Muscle layer of colon (tissue), 2 donors: Measurements from ENCODE around the gene IL27RA.

Source experiments
- H3K27ac ChIP-seq: one replicate; pipeline ENCODE4 v1.7.0; 2013; ENCODE audit warnings: low read depth, mild to moderate bottlenecking, low read length, moderate library complexity
- H3K27me3 ChIP-seq, 2 donors: one replicate each; pipeline ENCODE4 v1.7.0; 2013; ENCODE audit warnings: low read length in 2 of 2, mild to moderate bottlenecking in 2 of 2; ENCODE audit not compliant: insufficient read depth in 2 of 2, control insufficient read depth in 1 of 2
- H3K36me3 ChIP-seq: one replicate; pipeline ENCODE4 v1.7.0; 2013; ENCODE audit warnings: mild to moderate bottlenecking, low read length; ENCODE audit not compliant: insufficient read depth
- H3K4me1 ChIP-seq: one replicate; pipeline ENCODE4 v1.7.0; 2013; ENCODE audit warnings: mild to moderate bottlenecking, low read length; ENCODE audit not compliant: insufficient read depth
- H3K4me3 ChIP-seq, 2 donors: one replicate each; pipeline ENCODE4 v1.7.0; 2013; ENCODE audit warnings: low read length in 2 of 2, low read depth in 1 of 2, mild to moderate bottlenecking in 1 of 2, moderate library complexity in 1 of 2
- H3K9ac ChIP-seq: one replicate; pipeline ENCODE4 v1.7.0; 2013; ENCODE audit warnings: low read length
- H3K9me3 ChIP-seq: one replicate; pipeline ENCODE4 v1.7.0; 2013; ENCODE audit warnings: mild to moderate bottlenecking, low read length
- donor health status: abdominal sarcoma.
- donor health status: Adenocarcinoma of cecum.

The IL27RA gene

DNA sequence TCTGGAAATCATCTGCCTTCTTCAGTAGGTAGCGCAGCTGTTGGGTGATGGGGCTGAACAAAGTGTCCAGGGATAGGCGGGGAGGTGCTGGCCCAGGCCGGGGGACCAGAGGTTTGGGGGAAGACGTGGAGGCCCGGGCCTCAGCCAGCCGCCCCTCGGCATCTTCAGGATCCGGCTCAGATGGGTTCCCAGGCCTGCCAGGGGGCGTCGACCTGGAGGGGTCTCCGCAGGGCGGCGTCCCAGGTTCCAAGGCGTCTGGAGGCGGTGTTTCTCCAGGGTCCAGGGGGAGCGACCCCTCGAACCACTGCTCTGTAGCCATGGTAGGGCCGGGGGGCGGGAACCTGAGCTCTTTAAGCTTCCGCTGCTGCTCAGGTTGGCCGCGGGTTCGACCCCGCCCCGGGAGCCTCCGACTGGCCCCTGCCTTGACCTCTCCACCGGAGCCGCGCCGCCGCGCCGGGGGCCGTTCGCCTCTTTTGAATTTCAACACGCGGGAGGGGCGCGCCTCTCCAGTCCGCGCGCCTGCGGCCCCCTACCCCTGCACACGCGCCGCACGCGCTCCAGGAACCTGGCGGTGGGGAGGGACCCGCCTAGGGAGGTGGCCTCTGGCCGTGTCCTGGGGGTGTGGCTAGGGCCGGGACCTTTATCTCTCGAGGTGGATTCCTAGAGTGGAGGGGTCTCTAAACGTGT is 53.9 kb downstream of the IL27RA start, which contains the start of gene C19orf67:
Gene C19orf67 (minus strand): TSS at position 475 of the 687 bp plus-strand sequence. CDS start 156 bp downstream, at position 319.
- Histone ChIP-seq H3K9ac (no peak within 1 kb of the TSS), H3K9me3 (no peaks in the 10 kb centered on the region)

DNA sequence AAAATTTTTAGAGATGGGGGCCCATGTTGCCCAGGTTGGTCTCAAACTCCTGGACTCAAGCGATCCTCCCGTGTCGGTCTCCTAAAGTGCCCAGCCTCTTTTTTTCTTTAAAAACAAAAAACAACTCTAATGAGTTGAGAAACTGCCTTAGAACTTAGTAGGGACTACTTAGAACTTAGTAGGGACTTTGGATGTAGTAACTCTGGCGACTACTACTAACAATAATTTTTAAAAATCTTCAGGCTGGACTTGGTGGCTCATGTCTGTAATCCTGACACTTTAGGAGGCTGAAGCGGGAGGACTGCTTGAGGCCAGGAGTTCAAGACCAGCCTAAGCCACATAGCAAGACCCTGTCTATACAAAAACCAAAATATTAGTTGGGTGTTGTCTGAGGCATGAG is 54.5 kb downstream of the IL27RA start:
- Histone ChIP-seq H3K9ac (no peak overlapping the region), H3K4me1 (peaks cover 15% of the 10 kb centered on the region), H3K9me3 (no peaks in the 10 kb centered on the region), H3K27me3 (no peaks in the 10 kb centered on the region), H3K27ac (no peak overlapping the region), H3K36me3 (peaks cover 14% of the 10 kb centered on the region), H3K4me3 (no peak overlapping the region)

More for the DNA sequence above, 53.9 kb downstream of the IL27RA start, which contains the start of gene C19orf67:
- no peak within 1 kb of the TSS for H3K27ac ChIP-seq
- no peak within 1 kb of the TSS for H3K4me3 ChIP-seq
- H3K4me1 ChIP-seq: peaks cover 18% of the 10 kb centered on the region
- H3K27me3 ChIP-seq: no peaks in the 10 kb centered on the region
- peaks cover 14% of the 10 kb centered on the region for H3K36me3 ChIP-seq

DNA sequence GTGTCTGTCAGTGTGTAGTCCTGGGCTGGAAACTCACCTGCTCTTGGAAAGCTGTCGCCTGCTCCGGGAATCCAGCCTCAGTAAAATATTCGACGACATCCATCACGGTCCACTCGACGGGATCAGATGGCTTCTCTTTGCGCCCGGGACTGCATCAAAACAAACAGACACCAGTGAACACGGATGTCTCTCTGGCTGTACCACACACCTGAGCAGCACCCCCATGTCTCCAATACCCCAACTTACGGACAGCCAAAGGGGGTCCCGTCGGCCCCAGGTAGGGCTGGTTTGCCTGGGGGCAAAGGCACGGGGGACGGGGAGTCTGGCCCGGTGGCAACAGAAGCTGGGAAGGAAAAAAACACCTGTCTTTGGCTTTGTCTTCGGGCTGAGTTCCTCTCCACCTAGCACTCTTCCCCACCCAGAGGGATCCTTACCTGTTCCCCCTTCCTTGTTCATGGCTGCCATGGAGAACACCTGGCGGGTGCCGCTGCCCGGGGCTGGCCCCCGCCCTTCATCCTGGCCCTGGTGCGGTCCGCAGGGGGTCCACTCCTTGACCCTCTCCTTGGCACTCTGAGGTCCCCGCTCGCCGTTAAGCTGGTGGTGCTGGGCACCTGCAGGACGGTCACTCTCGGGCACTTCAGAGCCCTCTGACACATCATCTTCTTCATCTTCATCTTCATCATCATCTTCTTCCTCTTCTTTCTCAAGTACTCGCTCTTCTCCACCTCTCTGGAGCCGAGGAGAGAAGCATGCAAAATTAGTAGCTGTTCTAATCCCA is 57.3 kb downstream of the IL27RA start:
- Histone ChIP-seq H3K27ac (no peak overlapping the region), H3K4me3 (peak overlapping the region; percentile 32 to 52), H3K27me3 (no peaks in the 10 kb centered on the region), H3K9ac (no peak overlapping the region), H3K4me1 (peaks cover 14% of the 10 kb centered on the region), H3K36me3 (peaks cover 14% of the 10 kb centered on the region), H3K9me3 (peaks cover 6% of the 10 kb centered on the region)

DNA sequence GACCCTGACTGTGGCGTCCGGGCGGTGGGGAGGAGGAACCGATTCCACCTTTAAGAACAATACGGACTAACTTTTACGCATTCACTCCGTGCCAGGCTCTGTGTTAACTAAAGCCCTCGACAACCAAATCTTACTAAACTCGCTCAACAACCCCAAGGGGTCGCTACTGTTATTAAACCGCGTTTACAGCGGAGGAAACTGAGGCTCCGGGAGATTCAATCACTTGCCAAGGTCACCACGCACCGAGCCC is 57.8 kb downstream of the IL27RA start:
- H3K36me3 ChIP-seq: peaks cover 14% of the 10 kb centered on the region
- no peak overlapping the region for H3K27ac ChIP-seq
- peaks cover 6% of the 10 kb centered on the region for H3K9me3 ChIP-seq
- peaks cover 14% of the 10 kb centered on the region for H3K4me1 ChIP-seq
- H3K27me3 ChIP-seq: no peaks in the 10 kb centered on the region
- peak overlapping the region; percentile 32 to 52 for H3K4me3 ChIP-seq
- H3K9ac ChIP-seq: no peak overlapping the region

DNA sequence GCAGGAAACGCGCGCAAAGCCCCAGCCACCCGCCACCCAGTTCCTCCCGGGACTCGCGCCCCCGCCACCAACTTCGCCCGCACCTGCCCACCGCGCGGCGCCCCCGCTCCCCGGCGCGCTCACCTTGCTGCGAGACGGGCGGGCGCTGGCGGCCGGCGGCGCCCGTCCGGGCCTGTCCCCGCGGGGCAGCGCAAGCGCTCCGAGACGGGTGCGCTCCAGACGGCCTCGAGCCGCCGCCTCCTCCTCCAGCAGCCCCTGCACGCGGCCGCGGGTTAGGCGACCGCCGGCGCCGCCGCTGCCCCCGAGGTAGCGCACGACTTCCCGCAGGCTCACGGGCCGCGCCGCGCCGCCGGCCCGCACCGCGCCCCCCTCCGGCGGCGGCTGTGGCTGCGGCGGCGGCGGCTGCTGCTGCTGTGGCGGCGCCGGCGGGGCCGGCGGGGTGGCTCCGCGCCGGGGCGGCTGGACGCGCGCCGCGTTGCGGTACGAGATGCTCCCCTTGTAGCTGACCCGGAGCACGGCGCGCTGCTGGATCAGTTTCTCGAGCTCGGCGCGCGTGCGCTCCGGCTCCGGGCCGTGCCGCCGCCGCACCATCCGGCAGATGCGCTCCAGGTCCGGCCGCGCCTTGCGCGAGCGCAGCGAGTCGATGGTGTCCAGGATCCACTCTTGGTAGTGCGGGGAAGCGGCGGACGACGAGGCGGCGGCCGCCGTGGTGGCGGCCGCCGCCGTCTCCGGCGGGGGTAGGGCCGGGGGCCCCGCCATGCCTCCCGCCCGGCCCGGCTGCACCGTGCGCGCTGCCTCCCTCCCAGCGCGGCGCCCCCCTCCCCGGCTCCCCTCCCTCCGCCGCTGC is 58.3 kb downstream of the IL27RA start:
- H3K9ac ChIP-seq: no peak overlapping the region
- H3K9me3 ChIP-seq: peaks cover 6% of the 10 kb centered on the region
- no peaks in the 10 kb centered on the region for H3K27me3 ChIP-seq
- H3K27ac ChIP-seq: peak overlapping the region; percentile 58
- H3K36me3 ChIP-seq: peaks cover 14% of the 10 kb centered on the region
- H3K4me1 ChIP-seq: peaks cover 14% of the 10 kb centered on the region
- peak overlapping the region; percentile 42 to 52 for H3K4me3 ChIP-seq

DNA sequence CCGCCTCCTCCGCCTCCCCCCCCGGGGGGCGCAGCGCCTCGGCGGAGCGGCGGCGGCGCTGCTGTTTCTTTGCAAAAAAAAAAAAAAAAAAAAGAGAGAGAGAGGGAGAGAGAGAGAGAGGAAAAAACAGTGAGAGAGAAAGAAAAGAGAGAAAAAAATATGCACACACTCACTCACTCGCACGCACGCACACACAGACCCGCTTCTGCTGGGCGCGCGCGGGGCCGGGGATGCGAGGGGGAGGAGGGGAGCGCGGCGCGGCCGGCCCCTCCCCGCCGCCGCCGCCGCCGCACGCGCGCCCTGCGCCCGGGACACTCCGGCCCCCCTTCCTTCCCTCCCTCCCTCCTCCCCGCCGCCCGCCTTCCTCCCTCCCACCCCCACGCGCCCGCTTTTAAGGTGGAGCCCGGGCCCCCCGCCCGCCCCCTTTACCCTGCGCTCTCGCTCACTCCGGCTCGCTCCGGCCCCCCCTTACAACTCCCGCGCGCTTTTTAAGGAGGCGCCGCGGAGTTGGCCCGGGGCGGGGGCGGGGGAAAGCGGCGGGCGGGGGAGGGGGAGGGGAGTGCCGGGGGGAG is 59.0 kb downstream of the IL27RA start, which contains the start of gene SAMD1:
Gene SAMD1 (minus strand): TSS at position 243 of the 572 bp plus-strand sequence.
- H3K9me3 ChIP-seq: peaks cover 6% of the 10 kb centered on the region
- no peaks in the 10 kb centered on the region for H3K27me3 ChIP-seq
- peak within 1 kb of the TSS; percentile 92 for H3K27ac ChIP-seq
- H3K4me1 ChIP-seq: peaks cover 14% of the 10 kb centered on the region
- H3K9ac ChIP-seq: no peak within 1 kb of the TSS
- peak within 1 kb of the TSS; percentile 60 to 87 for H3K4me3 ChIP-seq
- peaks cover 14% of the 10 kb centered on the region for H3K36me3 ChIP-seq

DNA sequence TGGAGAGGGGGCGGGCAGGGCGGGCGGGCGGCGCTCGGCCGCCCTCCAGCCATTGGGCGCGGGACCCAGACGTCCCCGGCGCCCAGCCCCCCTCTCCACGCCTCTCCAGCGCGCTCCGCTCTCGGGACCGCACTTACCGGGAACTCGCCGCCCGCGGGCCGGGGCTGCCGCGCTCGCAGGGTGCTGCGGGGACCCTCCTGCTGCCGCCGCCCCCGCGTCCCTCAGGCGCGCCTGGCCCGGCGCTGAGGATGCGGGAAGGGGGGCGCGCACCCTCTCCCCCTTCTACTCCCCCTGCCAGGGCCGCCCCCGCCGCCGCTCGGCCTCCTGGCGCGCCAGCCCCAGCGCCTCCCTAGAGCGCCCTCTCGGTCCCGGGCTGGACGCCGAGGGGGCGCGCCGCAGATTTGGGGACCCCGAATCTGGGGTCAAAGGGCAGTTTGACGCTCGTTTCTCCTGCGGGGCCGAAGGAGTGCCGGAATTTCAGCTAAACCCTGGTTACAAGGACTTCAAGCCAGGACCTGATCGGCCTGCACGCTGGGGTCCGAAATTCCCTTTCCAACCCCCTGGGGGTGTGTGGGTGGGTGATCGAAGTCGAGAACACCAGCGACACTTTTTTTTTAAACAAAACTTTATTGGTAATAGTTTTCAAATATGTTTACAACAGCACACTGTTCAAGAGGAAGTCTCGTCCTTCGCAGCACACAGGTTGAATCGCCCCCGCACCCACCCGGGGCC is 59.7 kb downstream of the IL27RA start:
- Histone ChIP-seq H3K27ac (peak overlapping the region; percentile 92), H3K4me1 (peaks cover 14% of the 10 kb centered on the region), H3K9ac (no peak overlapping the region), H3K36me3 (peaks cover 14% of the 10 kb centered on the region), H3K9me3 (peaks cover 6% of the 10 kb centered on the region), H3K4me3 (peak overlapping the region; percentile 60 to 87), H3K27me3 (no peaks in the 10 kb centered on the region)

DNA sequence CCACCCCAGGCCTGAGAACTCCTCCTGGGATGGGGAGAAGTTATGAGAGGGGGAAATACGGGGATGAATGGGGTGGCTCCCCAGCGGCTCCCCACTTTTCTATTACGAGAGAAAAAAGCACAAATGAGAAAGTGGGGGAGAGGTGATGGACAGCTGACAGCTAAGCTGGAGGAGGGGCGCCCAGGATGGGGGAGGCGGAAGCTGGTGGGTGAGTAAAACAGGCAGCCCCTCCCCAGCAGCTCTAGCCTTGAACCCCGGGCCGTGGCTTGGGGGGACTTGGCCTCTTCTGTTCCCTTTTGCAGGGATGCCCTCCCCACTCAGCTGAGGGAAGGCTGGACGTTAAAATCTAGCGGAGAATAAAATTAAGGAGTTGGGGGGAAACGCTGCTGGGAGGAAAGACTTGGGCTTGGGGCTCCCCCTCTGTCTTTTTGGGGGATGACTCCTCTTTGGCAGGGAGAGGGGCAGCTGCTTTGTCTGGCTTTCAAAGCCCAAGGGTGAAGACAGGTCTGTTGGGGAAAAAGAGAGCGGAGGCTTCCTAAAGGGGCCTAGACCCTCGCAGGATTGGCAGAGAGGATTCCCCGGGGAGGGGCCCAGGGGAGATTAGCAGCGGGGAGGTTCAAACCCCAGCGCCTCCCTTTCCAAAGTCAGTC is 60.4 kb downstream of the IL27RA start:
- Histone ChIP-seq H3K36me3 (peaks cover 21% of the 10 kb centered on the region), H3K9ac (no peak overlapping the region), H3K27me3 (no peaks in the 10 kb centered on the region), H3K4me3 (peak overlapping the region; percentile 60 to 87), H3K4me1 (peaks cover 14% of the 10 kb centered on the region), H3K9me3 (peaks cover 6% of the 10 kb centered on the region), H3K27ac (peak overlapping the region; percentile 92)

DNA sequence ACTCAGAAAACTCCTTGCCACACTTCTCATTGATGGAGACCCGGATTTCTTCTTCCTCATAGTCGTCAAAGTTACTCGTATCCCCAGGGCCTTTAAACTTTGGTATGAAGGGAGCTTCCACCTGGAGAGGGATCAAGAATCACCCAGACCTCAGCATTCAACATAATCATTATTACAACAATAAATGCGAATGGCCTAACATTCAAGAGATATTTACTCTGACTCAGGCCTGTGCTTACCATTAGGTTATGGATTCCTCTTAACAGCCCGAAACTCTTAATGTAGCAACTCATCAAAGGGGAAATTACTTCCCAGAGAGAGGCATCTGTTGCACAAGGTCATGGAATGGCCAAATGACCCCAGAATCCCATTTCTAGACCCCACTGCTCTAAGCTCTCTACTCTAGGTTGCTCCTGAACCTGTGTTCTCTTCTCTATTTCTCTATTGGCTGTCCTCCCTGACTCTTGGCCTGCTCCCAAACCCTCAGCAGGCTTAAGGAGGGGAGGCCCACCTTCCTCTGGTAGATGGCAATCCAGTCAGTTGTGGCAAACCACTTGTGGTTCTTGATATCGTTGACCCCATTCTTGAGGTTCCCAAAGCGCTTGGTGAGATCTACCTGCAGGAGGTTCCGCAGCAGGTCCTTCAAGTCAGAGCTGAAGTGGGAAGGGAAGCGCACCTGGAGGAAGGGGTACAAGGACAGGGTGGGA is 61.7 kb downstream of the IL27RA start:
- peaks cover 6% of the 10 kb centered on the region for H3K9me3 ChIP-seq
- H3K4me1 ChIP-seq: peaks cover 14% of the 10 kb centered on the region
- H3K36me3 ChIP-seq: peaks cover 29% of the 10 kb centered on the region
- H3K27ac ChIP-seq: no peak overlapping the region
- no peak overlapping the region for H3K4me3 ChIP-seq
- H3K9ac ChIP-seq: no peak overlapping the region
- H3K27me3 ChIP-seq: no peaks in the 10 kb centered on the region

DNA sequence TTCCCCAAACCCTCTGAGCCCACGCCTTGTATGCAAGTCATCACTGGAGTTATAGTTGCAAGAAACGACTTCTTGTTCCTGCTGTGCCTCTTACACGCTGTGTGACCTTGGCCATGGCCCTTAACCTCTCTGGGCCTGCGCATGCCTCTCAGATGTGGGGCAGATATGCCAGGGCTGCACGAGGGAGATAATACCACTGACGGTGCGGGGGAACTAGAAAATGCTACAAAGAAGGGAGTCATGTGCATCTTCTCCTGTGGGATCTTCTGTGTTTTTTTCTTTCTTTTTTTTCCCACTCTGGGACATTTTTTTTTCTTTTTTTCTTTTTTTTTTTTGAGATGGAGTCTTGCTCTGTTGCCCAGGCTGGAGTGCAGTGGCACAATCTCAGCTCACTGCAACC is 63.3 kb downstream of the IL27RA start:
- Histone ChIP-seq H3K27ac (no peak overlapping the region), H3K27me3 (no peaks in the 10 kb centered on the region), H3K36me3 (peaks cover 19% of the 10 kb centered on the region)

More for the DNA sequence above, 63.3 kb downstream of the IL27RA start:
- H3K9me3 ChIP-seq: peaks cover 6% of the 10 kb centered on the region
- no peak overlapping the region for H3K4me3 ChIP-seq
- peaks cover 7% of the 10 kb centered on the region for H3K4me1 ChIP-seq
- H3K9ac ChIP-seq: no peak overlapping the region
